ENCODE data around the gene CD2BP2. TPM values are rescaled to one million over a fixed set of nuclear protein-coding genes. Genes with fewer than 3 reads are reported as not detected.
A peak's percentile ranks its signal among the peaks of the same experiment; 100 is the strongest.

The CD2BP2 gene
- total RNA-seq, 1 donor from 2014 or later, result 29.8 TPM

- intact Hi-C loops (cut with micrococcal nuclease), result no loop called here
- H3K27ac ChIP-seq (replicated peaks), result peak overlapping the region; percentile 74
- no peaks in the 10 kb centered on the region for H3K27me3 ChIP-seq (ENCODE audit: low read depth)
- no peak for TF ChIP-seq CTCF (IDR thresholded peaks at IDR 0.05; ENCODE audit: borderline replicate concordance)
- peak; percentile 76 for DNase-seq
- H3K4me3 ChIP-seq, result no peak overlapping the region
- H3K4me1 ChIP-seq, result peaks cover 55% of the 10 kb centered on the region
- H3K36me3 ChIP-seq, result peaks cover 47% of the 10 kb centered on the region
- no peaks in the 10 kb centered on the region for H3K9me3 ChIP-seq (replicated peaks)
Observed at GRCh38 chr16:30351586-30352419, 3.3 kb downstream of the CD2BP2 start.

- Histone ChIP-seq H3K4me1 (peaks cover 47% of the 10 kb centered on the region), H3K9me3 (replicated peaks) (no peaks in the 10 kb centered on the region), H3K27me3 (ENCODE audit: low read depth) (no peaks in the 10 kb centered on the region), H3K27ac (replicated peaks) (no peak overlapping the region), H3K36me3 (peaks cover 47% of the 10 kb centered on the region), H3K4me3 (no peak overlapping the region)
- DNase-seq, result no peak
- no peak for TF ChIP-seq CTCF (IDR thresholded peaks at IDR 0.05; ENCODE audit: borderline replicate concordance)
- intact Hi-C loops (cut with micrococcal nuclease), result no loop called here
Observed at GRCh38 chr16:30351001-30351441, 4.1 kb downstream of the CD2BP2 start.

DNA sequence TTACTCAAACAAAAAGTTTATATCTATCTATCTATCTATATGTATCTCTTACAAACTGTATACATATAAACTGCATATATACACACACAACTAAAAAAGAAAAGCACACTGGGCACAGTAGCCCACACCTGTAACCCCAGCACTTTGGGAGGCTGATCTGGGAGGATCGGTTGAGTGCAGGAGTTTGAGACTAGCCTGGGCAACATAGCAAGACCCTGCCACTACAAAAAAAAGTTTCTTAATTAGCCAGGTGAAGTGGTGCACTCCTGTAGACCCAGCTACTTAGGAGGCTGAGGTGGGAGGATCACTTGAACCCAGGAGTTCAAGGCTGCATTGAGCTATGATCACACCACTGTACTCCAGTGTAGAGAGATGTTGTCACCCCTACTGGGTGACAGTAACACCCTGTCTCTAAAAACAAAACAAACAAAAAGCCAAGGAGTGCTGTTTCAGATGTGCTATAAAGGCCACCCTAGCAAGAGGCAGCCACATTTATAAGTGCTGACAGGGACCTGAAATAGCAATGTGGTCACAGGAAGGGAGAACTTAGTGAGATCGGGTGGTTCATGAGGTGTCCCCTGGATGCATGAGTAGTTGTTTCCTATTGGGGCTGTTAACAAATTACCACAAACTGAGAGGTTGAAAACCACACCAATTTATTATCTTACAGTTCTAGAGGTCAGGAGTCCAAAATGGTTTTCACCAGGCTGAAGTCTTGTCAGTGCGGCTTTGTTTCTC is 4.8 kb downstream of the CD2BP2 start:
- Histone ChIP-seq H3K27me3 (ENCODE audit: low read depth) (no peaks in the 10 kb centered on the region), H3K9me3 (replicated peaks) (no peaks in the 10 kb centered on the region), H3K4me3 (no peak overlapping the region), H3K27ac (replicated peaks) (no peak overlapping the region), H3K36me3 (peaks cover 47% of the 10 kb centered on the region), H3K4me1 (peaks cover 40% of the 10 kb centered on the region)
- no peak for TF ChIP-seq CTCF (IDR thresholded peaks at IDR 0.05; ENCODE audit: borderline replicate concordance)
- intact Hi-C loops (cut with micrococcal nuclease), result no loop called here
- DNase-seq, result no peak

DNA sequence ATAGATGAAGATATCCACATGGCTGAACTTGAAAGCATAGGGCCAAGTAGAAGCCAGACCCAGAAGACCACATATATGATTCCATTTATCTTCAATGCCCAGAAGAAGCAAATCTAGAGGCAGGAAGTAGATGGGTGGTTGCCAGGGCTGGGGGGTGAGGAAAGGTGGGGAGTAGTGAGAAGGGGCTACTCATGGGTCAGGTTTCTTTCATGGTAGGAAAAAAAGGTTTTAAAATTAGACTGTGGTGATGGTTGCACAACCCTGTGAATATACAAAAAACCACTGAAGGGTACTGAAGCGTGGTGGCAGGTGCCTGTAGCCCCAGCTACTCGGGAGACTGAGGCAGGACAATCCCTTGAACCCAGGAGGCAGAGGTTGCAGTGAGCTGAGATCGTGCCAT is 5.4 kb downstream of the CD2BP2 start:
- intact Hi-C loops (cut with micrococcal nuclease), result no loop called here
- DNase-seq, result no peak
- H3K4me1 ChIP-seq, result peaks cover 36% of the 10 kb centered on the region
- H3K36me3 ChIP-seq, result peaks cover 47% of the 10 kb centered on the region
- no peaks in the 10 kb centered on the region for H3K27me3 ChIP-seq (ENCODE audit: low read depth)
- no peak for TF ChIP-seq CTCF (IDR thresholded peaks at IDR 0.05; ENCODE audit: borderline replicate concordance)
- H3K4me3 ChIP-seq, result no peak overlapping the region
- no peaks in the 10 kb centered on the region for H3K9me3 ChIP-seq (replicated peaks)
- H3K27ac ChIP-seq (replicated peaks), result peak overlapping the region; percentile 19

DNA sequence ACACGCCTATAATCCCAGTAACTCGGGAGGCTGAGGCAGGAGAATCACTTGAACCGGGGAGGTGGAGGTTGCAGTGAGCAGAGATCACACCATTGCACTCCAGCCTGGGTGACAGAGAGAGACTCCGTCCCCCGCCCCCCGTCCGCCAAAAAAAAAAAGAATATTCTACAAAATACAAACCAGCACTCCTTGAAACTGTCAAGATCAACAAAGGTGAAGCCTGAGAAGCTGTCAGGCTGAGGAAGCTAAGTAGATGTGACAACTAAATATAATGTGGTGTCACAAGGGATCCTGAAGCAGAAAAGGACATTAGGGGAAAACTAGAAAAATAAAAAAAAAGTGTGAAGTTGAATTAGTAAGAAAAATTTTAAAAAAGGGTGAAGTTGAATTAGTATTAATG is 6.2 kb downstream of the CD2BP2 start:
- Histone ChIP-seq H3K4me3 (no peak overlapping the region), H3K9me3 (replicated peaks) (no peaks in the 10 kb centered on the region), H3K4me1 (peaks cover 29% of the 10 kb centered on the region), H3K36me3 (peaks cover 45% of the 10 kb centered on the region), H3K27me3 (ENCODE audit: low read depth) (no peaks in the 10 kb centered on the region), H3K27ac (replicated peaks) (no peak overlapping the region)
- TF ChIP-seq CTCF (IDR thresholded peaks at IDR 0.05; ENCODE audit: borderline replicate concordance), result no peak
- intact Hi-C loops (cut with micrococcal nuclease), result no loop called here
- no peak for DNase-seq

All from left ventricle myocardium inferior (tissue), 1 donor.